ENCODE measurements around the gene RAB33B. TPM values are rescaled to one million over a fixed set of nuclear protein-coding genes. Genes with fewer than 3 reads are reported as not detected.

Gene RAB33B
- total and polyA plus RNA-seq, 10 of the 15 experiments (the other 5 are each of a cell fraction or from before 2014, with no cell fraction given) = 3.2 to 10.7 (median 7.5) TPM

DNA sequence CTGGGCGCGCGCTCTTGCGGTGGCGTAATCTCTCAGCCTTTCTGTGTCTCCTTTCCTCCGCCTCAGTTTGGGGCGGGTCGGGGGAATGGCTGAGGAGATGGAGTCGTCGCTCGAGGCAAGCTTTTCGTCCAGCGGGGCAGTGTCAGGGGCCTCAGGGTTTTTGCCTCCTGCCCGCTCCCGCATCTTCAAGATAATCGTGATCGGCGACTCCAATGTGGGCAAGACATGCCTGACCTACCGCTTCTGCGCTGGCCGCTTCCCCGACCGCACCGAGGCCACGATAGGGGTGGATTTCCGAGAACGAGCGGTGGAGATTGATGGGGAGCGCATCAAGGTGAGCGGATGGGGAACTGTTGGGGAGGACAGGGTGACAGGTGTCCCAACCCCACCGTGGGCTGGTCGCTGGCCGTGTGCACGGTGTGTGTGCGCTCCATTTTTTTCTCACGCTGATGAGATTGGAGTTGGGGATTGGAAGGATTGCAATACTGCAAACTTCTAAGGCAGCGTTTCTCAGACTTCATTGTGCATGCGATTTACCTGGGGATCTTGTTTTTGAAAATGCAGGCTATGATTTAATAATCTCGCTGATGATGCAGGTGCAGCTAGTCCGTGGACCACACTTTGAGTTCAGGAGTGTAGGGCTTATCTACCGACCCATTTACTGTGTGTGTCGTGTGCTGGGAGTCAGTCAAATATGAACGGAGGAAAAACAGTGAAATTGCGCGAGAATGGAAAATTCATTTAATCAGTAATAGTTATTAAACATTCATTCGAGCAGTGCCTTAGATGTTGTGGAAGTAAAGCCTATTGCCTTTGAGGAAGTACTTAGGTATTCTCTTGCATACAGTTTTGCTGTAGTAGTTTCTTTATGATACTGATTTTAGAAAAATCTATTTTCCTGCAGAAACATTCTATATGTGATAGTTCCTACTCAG, at the start of gene RAB33B (continued):
- TF ChIP-seq, protein P1, sequence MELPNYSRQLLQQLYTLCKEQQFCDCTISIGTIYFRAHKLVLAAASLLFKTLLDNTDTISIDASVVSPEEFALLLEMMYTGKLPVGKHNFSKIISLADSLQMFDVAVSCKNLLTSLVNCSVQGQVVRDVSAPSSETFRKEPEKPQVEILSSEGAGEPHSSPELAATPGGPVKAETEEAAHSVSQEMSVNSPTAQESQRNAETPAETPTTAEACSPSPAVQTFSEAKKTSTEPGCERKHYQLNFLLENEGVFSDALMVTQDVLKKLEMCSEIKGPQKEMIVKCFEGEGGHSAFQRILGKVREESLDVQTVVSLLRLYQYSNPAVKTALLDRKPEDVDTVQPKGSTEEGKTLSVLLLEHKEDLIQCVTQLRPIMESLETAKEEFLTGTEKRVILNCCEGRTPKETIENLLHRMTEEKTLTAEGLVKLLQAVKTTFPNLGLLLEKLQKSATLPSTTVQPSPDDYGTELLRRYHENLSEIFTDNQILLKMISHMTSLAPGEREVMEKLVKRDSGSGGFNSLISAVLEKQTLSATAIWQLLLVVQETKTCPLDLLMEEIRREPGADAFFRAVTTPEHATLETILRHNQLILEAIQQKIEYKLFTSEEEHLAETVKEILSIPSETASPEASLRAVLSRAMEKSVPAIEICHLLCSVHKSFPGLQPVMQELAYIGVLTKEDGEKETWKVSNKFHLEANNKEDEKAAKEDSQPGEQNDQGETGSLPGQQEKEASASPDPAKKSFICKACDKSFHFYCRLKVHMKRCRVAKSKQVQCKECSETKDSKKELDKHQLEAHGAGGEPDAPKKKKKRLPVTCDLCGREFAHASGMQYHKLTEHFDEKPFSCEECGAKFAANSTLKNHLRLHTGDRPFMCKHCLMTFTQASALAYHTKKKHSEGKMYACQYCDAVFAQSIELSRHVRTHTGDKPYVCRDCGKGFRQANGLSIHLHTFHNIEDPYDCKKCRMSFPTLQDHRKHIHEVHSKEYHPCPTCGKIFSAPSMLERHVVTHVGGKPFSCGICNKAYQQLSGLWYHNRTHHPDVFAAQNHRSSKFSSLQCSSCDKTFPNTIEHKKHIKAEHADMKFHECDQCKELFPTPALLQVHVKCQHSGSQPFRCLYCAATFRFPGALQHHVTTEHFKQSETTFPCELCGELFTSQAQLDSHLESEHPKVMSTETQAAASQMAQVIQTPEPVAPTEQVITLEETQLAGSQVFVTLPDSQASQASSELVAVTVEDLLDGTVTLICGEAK (IDR thresholded peaks at IDR 0.05; ENCODE audit: borderline replicate concordance) = no peak
- TF ChIP-seq MEF2B (IDR thresholded peaks at IDR 0.05; ENCODE audit: partially characterized antibody, poor library complexity, severe bottlenecking) (no peak), SMAD1 (IDR thresholded peaks at IDR 0.05; ENCODE audit: low read depth, partially characterized antibody) (no peak), RB1 (IDR thresholded peaks at IDR 0.05; ENCODE audit: borderline replicate concordance) (0 out of 2 replicates have a peak, but pooled peaks have one; percentile 30), RAD51 (IDR thresholded peaks at IDR 0.05) (no peak), SIN3A (IDR thresholded peaks at IDR 0.05; ENCODE audit: low read depth, low read length) (0 out of 2 replicates have a peak, but pooled peaks have one; percentile 50), ZBED1 (IDR thresholded peaks at IDR 0.05; ENCODE audit: borderline replicate concordance) (peak; percentile 66; the same call in 1 of the 2 replicates)

DNA sequence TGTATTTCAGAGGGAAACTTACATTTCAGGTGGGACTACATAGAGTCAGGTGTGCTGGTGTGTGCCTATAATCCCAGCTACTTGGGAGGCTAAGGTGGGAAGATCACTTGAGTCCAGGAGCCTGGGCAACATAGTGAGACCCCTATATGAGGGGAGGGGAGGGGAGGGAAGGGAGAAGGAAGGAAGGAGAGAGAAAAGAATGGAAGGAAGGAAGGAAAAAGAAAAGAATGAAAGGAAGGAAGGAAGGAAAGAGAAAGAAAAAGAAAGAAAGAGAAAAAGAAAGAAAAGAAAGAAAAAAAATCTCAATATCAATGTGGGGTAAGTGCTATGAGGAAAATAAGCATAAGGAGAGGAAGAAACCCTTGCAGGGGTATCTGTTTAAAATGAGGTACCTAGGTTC, 43.6 kb upstream of the RAB33B start:
- Histone ChIP-seq H4K20me1 (ENCODE audit: control insufficient read depth, insufficient read depth) (no peaks in the 10 kb centered on the region), H3K4me2 (ENCODE audit: control insufficient read depth, insufficient read depth) (no peak overlapping the region), H3K27me3 (replicated peaks in 1 of 2; ENCODE audit: control insufficient read depth in 2 of 2, insufficient read depth in 2 of 2, low read length in 1 of 2) (no peaks in the 10 kb centered on the region), H2AFZ (ENCODE audit: control insufficient read depth, low read depth, low read length) (no peak overlapping the region), H3K79me2 (ENCODE audit: control insufficient read depth, insufficient read depth, low read length) (no peaks in the 10 kb centered on the region), H3K4me1 (ENCODE audit: control insufficient read depth, insufficient read depth, low read length) (no peaks in the 10 kb centered on the region), H3K9me3 (replicated peaks; ENCODE audit: control insufficient read depth, insufficient read depth, low read length) (no peaks in the 10 kb centered on the region), H3K4me3 (no peak overlapping the region), H3K9ac (ENCODE audit: control insufficient read depth, insufficient read depth, low read length) (no peak overlapping the region), H3K36me3 (ENCODE audit: control insufficient read depth in 2 of 2, insufficient read depth in 2 of 2, low read length in 1 of 2) (peaks cover 0 to 5% of the 10 kb centered on the region in 2 experiments; a peak in 1 of 4 replicates), H3K27ac (ENCODE audit: control insufficient read depth, insufficient read depth) (no peak overlapping the region)
- intact Hi-C loops (cut with micrococcal nuclease; ENCODE audit: unreplicated experiment) (no loop called here), in situ Hi-C loops (cut with MboI) (no loop called here)
- ChIA-PET SMC1A (ENCODE audit: uncharacterized antibody, unreplicated experiment) (no interaction called here), RAD21 (ENCODE audit: unreplicated experiment) (interaction anchor here (0.6 kb wide), 1 partner anchor 108 kb away, joined by 3 read pairs; no protein-coding TSS in a partner anchor), CTCF (no interaction called here), POLR2A (no interaction called here)
- no TSS peak for BruUV-seq (replicated peaks)
- FAIRE-seq (no peak), DNase-seq (ENCODE audit: low read depth, low spot score) (no peak), ATAC-seq (no peak)
- TF ChIP-seq ESRRA (IDR thresholded peaks at IDR 0.05; ENCODE audit: low read length) (no peak), SREBF2 (IDR thresholded peaks at IDR 0.05; ENCODE audit: low read length) (no peak), SMC3 (IDR thresholded peaks at IDR 0.05; ENCODE audit: borderline replicate concordance, low read length) (no peak), TAF1 (IDR thresholded peaks at IDR 0.05; ENCODE audit: borderline replicate concordance, low read depth, low read length) (no peak)
- TF ChIP-seq, protein P2, sequence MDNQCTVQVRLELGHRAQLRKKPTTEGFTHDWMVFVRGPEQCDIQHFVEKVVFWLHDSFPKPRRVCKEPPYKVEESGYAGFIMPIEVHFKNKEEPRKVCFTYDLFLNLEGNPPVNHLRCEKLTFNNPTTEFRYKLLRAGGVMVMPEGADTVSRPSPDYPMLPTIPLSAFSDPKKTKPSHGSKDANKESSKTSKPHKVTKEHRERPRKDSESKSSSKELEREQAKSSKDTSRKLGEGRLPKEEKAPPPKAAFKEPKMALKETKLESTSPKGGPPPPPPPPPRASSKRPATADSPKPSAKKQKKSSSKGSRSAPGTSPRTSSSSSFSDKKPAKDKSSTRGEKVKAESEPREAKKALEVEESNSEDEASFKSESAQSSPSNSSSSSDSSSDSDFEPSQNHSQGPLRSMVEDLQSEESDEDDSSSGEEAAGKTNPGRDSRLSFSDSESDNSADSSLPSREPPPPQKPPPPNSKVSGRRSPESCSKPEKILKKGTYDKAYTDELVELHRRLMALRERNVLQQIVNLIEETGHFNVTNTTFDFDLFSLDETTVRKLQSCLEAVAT (IDR thresholded peaks at IDR 0.05) = no peak
- TF ChIP-seq, protein P3, sequence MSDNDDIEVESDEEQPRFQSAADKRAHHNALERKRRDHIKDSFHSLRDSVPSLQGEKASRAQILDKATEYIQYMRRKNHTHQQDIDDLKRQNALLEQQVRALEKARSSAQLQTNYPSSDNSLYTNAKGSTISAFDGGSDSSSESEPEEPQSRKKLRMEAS (IDR thresholded peaks at IDR 0.05; ENCODE audit: low read depth, low read length) = no peak
- TF ChIP-seq, protein P4, sequence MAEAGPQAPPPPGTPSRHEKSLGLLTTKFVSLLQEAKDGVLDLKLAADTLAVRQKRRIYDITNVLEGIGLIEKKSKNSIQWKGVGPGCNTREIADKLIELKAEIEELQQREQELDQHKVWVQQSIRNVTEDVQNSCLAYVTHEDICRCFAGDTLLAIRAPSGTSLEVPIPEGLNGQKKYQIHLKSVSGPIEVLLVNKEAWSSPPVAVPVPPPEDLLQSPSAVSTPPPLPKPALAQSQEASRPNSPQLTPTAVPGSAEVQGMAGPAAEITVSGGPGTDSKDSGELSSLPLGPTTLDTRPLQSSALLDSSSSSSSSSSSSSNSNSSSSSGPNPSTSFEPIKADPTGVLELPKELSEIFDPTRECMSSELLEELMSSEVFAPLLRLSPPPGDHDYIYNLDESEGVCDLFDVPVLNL (IDR thresholded peaks at IDR 0.05; ENCODE audit: low read depth, low read length) = no peak

All from GM12878 (cell line).